Stimulated activated CD4-positive, alpha-beta T cell treated with anti-CD3 and anti-CD28 coated beads, Interleukin-4, amount 100 ng/mL, for 24 hours (primary cell): ENCODE measurements around the gene TMEM39A.

Experiments used
- DNase-seq: peaks from one replicate; pipeline ENCODE4 v3.0.0-alpha.2; 2020

The TMEM39A gene

DNA sequence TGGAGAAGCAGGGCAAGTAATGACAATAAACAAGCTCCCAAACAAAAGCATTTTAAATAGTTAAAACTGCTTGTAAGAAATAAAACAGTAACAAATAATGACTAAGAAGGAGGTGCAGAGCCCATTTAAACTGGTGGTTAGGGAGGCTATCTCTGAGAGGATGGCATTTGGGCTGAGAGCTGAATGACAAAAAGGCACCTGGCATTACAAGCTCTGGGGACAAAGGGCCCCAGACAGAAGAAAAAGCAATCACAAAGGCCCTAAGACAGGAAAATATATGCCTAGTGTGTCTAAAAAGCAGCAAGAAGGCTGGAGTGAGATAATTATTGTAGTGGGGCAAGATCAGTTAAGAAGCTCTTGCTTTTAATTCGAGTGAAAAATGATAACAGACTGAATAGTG is 9.6 kb downstream of the TMEM39A start:
- no peak for DNase-seq

DNA sequence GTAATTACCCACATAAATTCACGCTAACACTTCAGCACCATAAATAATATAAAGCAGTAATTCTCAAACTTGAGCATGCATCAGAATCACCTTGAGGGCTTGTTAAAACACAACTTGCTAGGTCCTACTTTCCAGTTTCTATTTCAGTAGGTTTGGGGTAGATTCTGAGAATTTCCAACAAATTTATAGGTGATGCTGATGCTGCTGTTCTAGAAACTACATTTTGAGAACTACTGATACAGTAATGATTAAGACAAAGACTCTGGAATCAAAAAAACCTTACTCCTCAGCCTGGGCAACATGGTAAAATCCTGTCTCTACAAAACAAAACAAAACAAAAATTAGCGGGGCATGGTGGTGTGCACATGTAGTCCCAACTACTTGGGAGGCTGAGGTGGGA is 18.8 kb downstream of the TMEM39A start:
- no peak for DNase-seq

DNA sequence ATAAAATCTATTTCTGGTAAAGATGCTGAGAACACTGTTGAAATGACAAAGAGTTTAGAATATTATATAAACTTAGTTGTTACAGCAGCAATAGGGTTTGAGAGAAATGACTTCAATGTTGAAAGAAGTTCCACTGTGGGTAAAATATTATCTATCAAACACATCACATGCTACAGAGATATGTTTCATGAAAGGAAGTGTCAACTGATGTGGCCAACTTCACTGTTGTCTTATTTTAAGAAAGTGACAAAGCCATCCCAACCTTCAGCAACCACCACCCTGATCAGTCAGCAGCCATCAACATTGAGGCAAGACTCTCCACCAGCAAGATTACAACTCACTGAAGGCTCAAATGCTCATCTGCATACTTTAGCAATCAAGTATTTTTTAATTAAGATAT is 20.2 kb downstream of the TMEM39A start:
- no peak for DNase-seq

DNA sequence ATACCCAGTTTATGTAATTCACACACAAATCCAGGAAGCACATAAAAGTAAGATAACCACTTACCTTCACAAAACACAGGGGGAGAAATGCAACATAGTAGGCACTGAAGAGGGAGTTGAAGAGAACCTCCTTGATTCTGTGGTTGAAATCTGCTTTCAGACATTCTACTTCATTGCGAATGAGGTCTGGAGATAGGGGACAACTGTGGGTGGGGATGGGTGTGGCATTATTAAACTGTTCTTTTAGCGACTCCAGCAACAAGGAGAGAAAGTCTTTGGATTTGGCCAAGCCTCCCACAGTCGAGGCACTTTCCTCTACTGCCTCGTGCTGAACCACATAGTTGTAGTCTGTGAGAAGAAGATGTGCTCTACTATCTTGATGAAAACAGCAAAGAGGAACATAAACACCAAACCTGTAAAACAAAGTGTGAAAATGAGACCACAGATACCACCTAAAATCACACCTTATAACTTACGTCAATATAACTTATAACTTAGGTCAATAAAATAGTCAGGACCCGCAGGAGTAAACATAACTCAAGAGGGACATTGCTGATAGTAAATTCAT is 25.6 kb downstream of the TMEM39A start:
- DNase-seq: no peak

DNA sequence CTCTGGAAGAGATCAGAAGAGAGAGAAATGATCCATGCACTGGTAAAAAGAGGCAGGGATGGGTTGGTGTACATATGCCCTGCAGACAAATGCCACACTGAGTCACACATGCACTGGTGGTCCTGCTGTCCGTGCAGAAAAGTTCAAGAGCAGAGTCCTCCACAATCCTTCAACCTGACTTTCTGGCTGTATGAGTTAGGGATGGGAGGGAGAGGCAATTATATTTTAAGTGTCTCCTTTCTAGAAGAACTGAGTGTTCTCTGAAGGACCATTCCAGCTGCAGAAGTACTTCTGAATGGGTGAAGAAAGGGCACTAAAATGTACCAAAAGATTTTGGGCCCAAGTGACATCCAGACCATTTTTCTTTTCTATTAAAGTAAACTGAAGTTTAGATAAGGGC is 26.4 kb downstream of the TMEM39A start:
- DNase-seq: no peak

DNA sequence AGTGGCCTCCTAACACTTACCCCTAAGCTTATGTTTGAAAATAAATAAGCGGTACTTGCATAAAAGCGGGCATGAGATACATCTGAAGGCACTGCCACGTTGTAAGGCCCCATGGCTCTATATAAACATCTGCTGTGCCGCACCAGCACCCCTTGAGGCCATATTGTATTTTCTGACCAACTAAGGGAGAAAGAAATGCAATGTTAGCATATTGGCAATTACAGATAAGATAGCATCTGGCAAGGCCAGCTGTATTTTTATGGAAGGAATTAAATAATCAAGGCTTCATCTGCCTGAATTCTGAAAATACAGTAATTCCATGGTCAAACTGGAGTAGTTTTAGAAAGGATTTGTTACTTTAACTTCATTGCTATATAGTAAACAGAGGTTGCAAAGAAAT is 28.7 kb downstream of the TMEM39A start:
- DNase-seq: no peak

- no peak for DNase-seq
Observed at GRCh38 chr3:119433613-119434325, 29.6 kb downstream of the TMEM39A start.

DNA sequence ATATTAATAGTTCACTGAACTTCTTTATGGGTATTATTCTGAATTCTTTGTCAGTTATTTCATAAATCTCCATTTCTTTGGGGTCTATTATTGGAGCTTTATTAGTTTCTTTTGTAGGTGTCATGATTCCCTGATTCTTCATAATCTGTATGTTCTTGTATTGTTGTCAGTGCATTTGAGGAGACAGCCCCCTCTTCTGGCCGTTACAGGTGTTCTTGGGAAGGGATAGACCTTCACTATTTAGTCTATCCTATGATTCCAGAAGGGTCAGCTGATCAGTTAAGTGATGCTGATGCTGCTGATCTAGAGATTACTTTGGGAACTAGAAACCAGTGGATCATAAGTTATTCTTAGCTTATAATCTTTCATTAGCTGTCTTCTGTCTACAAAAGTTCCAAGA is 34.9 kb downstream of the TMEM39A start:
- DNase-seq: no peak

DNA sequence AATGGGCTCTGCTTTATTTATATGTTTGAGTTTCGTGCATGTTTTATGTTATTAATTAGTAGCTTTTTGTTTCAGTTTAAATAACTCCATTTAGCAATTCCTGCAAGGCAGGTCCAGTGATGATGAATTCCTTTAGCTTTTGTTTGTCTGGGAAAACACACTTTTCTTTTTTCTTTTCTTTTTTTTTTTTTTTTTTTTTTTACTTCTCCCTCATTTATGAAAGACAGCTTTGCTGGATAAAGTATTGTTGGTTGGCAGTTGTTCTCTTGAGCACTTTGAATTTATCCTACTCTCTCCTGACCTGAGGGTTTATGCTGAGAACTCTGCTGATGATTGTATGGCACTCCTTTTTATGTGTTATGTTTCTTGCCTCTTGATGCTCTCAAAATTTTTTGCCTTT is 35.7 kb downstream of the TMEM39A start:
- no peak for DNase-seq

DNA sequence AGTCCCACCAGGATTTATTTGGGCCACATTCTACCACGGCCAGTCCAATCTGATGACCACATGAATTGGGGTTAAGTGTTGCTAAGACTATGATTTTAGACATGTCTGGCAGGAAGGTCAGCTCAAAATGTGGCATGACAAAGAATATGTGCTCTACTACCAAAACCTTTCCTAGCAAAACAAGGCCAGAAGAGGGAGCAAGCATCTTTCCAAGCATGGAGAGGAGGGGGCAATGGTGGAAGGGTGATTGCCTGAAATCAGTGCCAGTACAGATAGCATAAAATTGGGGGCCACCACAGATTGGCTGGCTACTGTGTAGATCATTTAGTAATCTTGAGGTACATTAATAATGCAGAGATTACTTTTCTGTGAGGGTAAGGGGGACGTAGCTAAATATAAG is 43.2 kb downstream of the TMEM39A start:
- no peak for DNase-seq

GRCh38 chr3:119418641-119419040 is 44.8 kb downstream of the TMEM39A start:
- DNase-seq: no peak

- DNase-seq: no peak
Observed at GRCh38 chr3:119417771-119418512, 45.5 kb downstream of the TMEM39A start.

GRCh38 chr3:119416873-119417272 is 46.5 kb downstream of the TMEM39A start:
- no peak for DNase-seq

GRCh38 chr3:119413603-119414280 is 49.7 kb downstream of the TMEM39A start:
- DNase-seq: no peak

- no peak for DNase-seq
Observed at GRCh38 chr3:119409844-119410243, 53.6 kb downstream of the TMEM39A start.

GRCh38 chr3:119408243-119408950 is 55.0 kb downstream of the TMEM39A start:
- no peak for DNase-seq

DNA sequence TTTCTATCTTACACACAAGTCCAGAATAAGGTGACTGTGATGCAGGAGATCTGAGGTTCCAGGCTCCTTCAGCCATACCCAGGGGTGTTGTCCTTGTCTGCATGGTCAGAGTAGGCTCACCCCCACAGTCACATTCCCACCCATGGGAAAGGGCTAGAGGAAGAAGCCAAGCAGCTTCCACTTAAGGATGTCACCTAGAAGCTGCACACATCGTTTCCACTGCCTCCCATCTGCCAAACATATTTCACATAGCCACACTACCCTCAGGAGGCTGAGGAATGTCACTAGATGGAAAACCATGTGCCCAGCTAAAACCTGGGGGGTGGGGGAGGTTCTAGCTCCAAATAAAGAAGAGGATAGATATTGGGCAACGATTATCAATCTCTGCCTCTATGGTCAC is 58.1 kb downstream of the TMEM39A start:
- DNase-seq: no peak

DNA sequence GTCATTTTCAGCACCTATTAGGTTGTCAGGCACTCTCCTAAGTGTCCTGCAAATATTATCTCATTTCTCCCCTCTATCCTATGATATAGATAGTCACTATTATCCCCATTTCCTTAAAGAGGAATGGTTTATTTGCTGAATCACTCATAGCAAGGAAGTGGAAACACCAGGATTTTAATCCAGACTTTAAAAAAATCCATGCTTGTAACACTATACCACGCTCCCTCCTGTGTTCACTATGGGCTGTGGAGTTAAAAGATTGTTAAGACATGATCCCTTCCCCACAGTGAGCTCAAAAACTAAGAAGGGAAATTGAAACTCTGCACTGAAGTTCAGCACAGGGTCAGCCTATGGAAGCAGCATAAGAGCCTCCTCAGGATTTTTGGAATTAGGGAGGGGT is 60.2 kb downstream of the TMEM39A start:
- DNase-seq: no peak

GRCh38 chr3:119402791-119403190 is 60.6 kb downstream of the TMEM39A start:
- no peak for DNase-seq

- no peak for DNase-seq
Observed at GRCh38 chr3:119401503-119402440, 61.6 kb downstream of the TMEM39A start.

DNA sequence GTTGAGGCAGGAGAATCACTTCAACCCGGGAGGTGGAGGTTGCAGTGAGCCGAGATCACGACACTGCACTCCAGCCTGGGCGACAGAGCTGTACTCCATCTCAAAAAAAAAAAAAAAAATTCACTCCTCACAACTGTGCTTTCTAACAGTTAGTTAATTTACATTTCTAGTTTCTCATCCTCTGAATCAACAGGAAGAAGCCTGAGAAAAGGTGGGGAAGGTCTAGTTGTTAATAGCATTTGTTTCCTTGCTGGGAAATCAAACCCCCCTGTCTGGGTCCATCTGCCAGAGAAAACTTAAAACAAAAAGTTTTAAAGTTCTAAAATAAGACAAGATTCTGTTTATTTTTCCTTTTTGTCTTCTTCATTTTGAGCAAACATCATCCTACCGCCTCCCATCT is 62.3 kb downstream of the TMEM39A start:
- no peak for DNase-seq

DNA sequence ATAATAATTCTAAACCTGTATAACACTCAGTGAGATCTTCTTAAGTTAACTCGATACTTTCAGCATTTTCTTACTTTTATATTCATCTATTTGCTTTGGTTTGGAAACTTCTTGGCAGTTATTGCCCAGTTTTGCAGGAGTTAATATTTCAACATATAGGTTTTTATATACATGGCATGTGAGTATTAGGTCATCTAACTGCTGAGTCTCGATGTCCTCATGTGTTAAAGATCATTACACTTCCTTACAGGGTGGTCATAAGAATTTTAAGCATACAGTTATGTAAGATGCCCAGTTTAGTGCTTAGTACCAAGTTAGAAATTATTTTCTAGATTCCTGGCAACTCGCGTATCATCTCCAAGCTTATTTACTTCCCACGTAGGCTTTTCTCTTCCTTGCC is 62.9 kb downstream of the TMEM39A start:
- no peak for DNase-seq
